GM23338 (cell line): Measurements from ENCODE around the gene SNN. TPM values are rescaled to one million over a fixed set of nuclear protein-coding genes. Genes with fewer than 3 reads are reported as not detected.

Source experiments
- ATAC-seq: fragments of 200-7000 bp; cut with Tn5 transposase; 3 replicates; pipeline ENCODE4 v1.9.1; 2020
- DNase-seq: peaks from one replicate; pipeline ENCODE4 v3.0.0-alpha.2; 2015; ENCODE audit warnings: low spot score
- H2AFZ ChIP-seq: fragments of 200-600 bp; sonication (generic); 2 replicates; pipeline ENCODE4 v1.8.0; 2016; ENCODE audit warnings: antibody characterized with exemption, mild to moderate bottlenecking, moderate library complexity
- H3F3A ChIP-seq: fragments of 200-600 bp; sonication (generic); replicated peaks from 2 replicates; pipeline ENCODE4 v1.8.0; 2017; ENCODE audit warnings: antibody characterized with exemption, mixed run types, low read depth
- H3K27ac ChIP-seq: fragments of 200-600 bp; sonication (generic); 2 replicates; pipeline ENCODE4 v1.6.1; 2016; ENCODE audit warnings: low read depth
- H3K27me3 ChIP-seq: fragments of 200-600 bp; sonication (generic); 2 replicates; pipeline ENCODE4 v1.8.0; 2016; ENCODE audit warnings: mild to moderate bottlenecking, mixed run types, moderate library complexity; ENCODE audit not compliant: insufficient read depth
- H3K36me3 ChIP-seq: fragments of 200-600 bp; sonication (generic); 2 replicates; pipeline ENCODE4 v1.8.0; 2016; ENCODE audit warnings: mild to moderate bottlenecking; ENCODE audit not compliant: insufficient read depth
- H3K4me1 ChIP-seq: fragments of 200-600 bp; sonication (generic); 2 replicates; pipeline ENCODE4 v1.8.0; 2016; ENCODE audit warnings: mild to moderate bottlenecking, moderate library complexity; ENCODE audit not compliant: insufficient read depth
- H3K4me2 ChIP-seq: fragments of 200-600 bp; sonication (generic); 2 replicates; pipeline ENCODE4 v1.7.1; 2017; ENCODE audit warnings: mixed run types
- H3K4me3 ChIP-seq: fragments of 200-600 bp; sonication (generic); 2 replicates; pipeline ENCODE4 v1.6.1; 2016; ENCODE audit warnings: mixed run types
- H3K79me2 ChIP-seq: fragments of 200-600 bp; sonication (generic); replicated peaks from 2 replicates; pipeline ENCODE4 v1.8.0; 2017; ENCODE audit warnings: mild to moderate bottlenecking; ENCODE audit not compliant: insufficient read depth
- H3K9me2 ChIP-seq: fragments of 200-600 bp; sonication (generic); 2 replicates; pipeline ENCODE4 v1.8.0; 2017; ENCODE audit not compliant: insufficient read depth
- H4K20me1 ChIP-seq: fragments of 200-600 bp; sonication (generic); replicated peaks from 2 replicates; pipeline ENCODE4 v1.8.0; 2017; ENCODE audit warnings: mild to moderate bottlenecking; ENCODE audit not compliant: insufficient read depth
- H3K27ac Mint-ChIP-seq: 2 replicates; pipeline ENCODE4 v1.8.0; 2020; ENCODE audit warnings: inconsistent platforms, mild to moderate bottlenecking, moderate library complexity, mixed read lengths
- H3K27me3 Mint-ChIP-seq: 3 replicates; pipeline ENCODE4 v1.8.0; 2022; ENCODE audit warnings: low read depth, mild to moderate bottlenecking, moderate library complexity, mixed read lengths, inconsistent platforms; ENCODE audit not compliant: insufficient read depth, poor library complexity
- H3K36me3 Mint-ChIP-seq: 3 replicates; pipeline ENCODE4 v1.8.0; 2021; ENCODE audit warnings: low read depth, mild to moderate bottlenecking, inconsistent platforms, moderate library complexity, mixed read lengths
- H3K4me1 Mint-ChIP-seq: 3 replicates; pipeline ENCODE4 v1.8.0; 2020; ENCODE audit warnings: mild to moderate bottlenecking, inconsistent platforms, mixed read lengths
- H3K4me3 Mint-ChIP-seq: 3 replicates; pipeline ENCODE4 v1.8.0; 2021; ENCODE audit warnings: moderate library complexity, mild to moderate bottlenecking, inconsistent platforms, mixed read lengths
- H3K9me3 Mint-ChIP-seq: 3 replicates; pipeline ENCODE4 v1.8.0; 2020; ENCODE audit warnings: moderate library complexity, mild to moderate bottlenecking, inconsistent platforms, mixed read lengths
- CREB1 ChIP-seq: fragments of 250-450 bp; sonication (Bioruptor Pico); IDR thresholded peaks from 2 replicates; pipeline ENCODE4 v1.5.0; 2020; ENCODE audit warnings: low read depth, mild to moderate bottlenecking, moderate library complexity
- EZH2phosphoT487 ChIP-seq: fragments of 200-600 bp; sonication (generic); IDR thresholded peaks from one replicate; pipeline ENCODE4 v1.8.1; 2018; ENCODE audit warnings: antibody characterized with exemption; ENCODE audit not compliant: unreplicated experiment
- JUNB ChIP-seq: IDR thresholded peaks from one replicate; pipeline ENCODE4 v1.6.1; 2016; ENCODE audit warnings: antibody characterized with exemption; ENCODE audit not compliant: unreplicated experiment
- NANOG ChIP-seq: IDR thresholded peaks from 2 replicates; pipeline ENCODE4 v1.6.1; 2016; ENCODE audit warnings: antibody characterized with exemption, borderline replicate concordance
- POLR2AphosphoS5 ChIP-seq: IDR thresholded peaks from 2 replicates; pipeline ENCODE4 v1.6.1; 2016; ENCODE audit warnings: antibody characterized with exemption, low read depth
- STAT1 ChIP-seq: IDR thresholded peaks from one replicate; pipeline ENCODE4 v1.6.1; 2016; ENCODE audit warnings: antibody characterized with exemption; ENCODE audit not compliant: unreplicated experiment
- ZNF114 ChIP-seq: fragments of 250-450 bp; sonication (Bioruptor Pico); IDR thresholded peaks from 2 replicates; pipeline ENCODE4 v1.5.0; 2020; ENCODE audit warnings: mild to moderate bottlenecking, moderate library complexity
- polyA plus RNA-seq: library from polyadenylated mRNA; unstranded; fragments of >200 nt; fragmentation: Nextera tagmentation; extraction: Ambion mirVana; gene quantifications from 2 replicates; pipeline ENCODE4 v1.2.1, GENCODE V29; 2016
- total RNA-seq: library from RNA; depleted of rRNA; stranded (reverse); fragments of >200 nt; shearing (Covaris generic); gene quantifications from 2 replicates; pipeline ENCODE4 v1.2.3, GENCODE V29; 2014
- TF ChIP-seq, protein P1 (sequence below): fragments of 250-450 bp; sonication (Bioruptor Pico); IDR thresholded peaks from 2 replicates; pipeline ENCODE4 v1.5.0; 2020; ENCODE audit warnings: mild to moderate bottlenecking, moderate library complexity
- TF ChIP-seq, protein P2 (sequence below), 2 experiments: fragments of 200-600 bp in 1 of 2; sonication (generic) in 1 of 2; conservative IDR thresholded peaks; 2 replicates each; pipeline versions ENCODE4 v1.5.1 to v1.6.1; 2016 to 2017; ENCODE audit warnings: antibody characterized with exemption in 2 of 2, low read depth in 2 of 2, mild to moderate bottlenecking in 2 of 2, moderate library complexity in 1 of 2
- TF ChIP-seq, protein P3 (sequence below): IDR thresholded peaks from one replicate; pipeline ENCODE4 v1.6.1; 2018; ENCODE audit warnings: antibody characterized with exemption; ENCODE audit not compliant: unreplicated experiment

The SNN gene
- total and polyA plus RNA-seq, 2 experiments from 2014 or later, result 19.0 to 63.3 TPM

DNA sequence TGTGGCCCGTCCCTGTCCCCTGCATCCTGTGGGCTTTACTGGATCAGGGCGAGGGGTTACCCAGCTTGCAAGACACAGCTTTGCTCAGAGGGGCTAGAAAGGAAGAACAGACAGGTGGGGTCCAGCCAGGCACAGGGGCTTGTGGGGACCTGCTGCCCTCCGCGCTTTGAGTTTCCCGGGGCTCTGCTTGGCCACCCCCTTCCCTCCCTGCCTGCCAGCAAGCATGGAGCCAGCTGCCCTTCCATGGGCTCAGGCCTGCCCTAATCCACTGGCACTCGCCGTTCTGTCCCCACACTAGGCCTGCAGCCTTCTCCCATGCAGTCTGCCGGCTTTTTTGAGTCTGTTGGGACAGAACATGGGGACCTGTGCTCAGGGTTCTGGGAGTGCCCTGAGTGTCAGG, 3.4 kb downstream of the SNN start:
- Histone ChIP-seq H3K4me3 (no peak overlapping the region), H3K79me2 (peaks cover 57% of the 10 kb centered on the region), H3F3A (peaks cover 3% of the 10 kb centered on the region; the same call in 1 of the 2 replicates), H3K9me2 (no peaks in the 10 kb centered on the region), H3K36me3 (0 out of 2 replicates have a peak, but pooled peaks cover 4% of the 10 kb centered on the region), H3K27ac (peak overlapping the region; percentile 26; the same call in 1 of the 2 replicates), H3K4me2 (no peak overlapping the region), H4K20me1 (peaks cover 49% of the 10 kb centered on the region), H2AFZ (no peak overlapping the region), H3K27me3 (0 out of 2 replicates have a peak, but pooled peaks cover 3% of the 10 kb centered on the region), H3K4me1 (peaks cover 16% of the 10 kb centered on the region)
- Mint-ChIP-seq H3K4me1 (peaks cover 50% of the 10 kb centered on the region), H3K9me3 (no peaks in the 10 kb centered on the region), H3K27ac (peak overlapping the region; percentile 90; the same call in 1 of the 2 replicates), H3K27me3 (peaks cover 17% of the 10 kb centered on the region), H3K36me3 (peaks cover 4% of the 10 kb centered on the region), H3K4me3 (no peak overlapping the region)
- TF ChIP-seq POLR2AphosphoS5 (no peak), NANOG (no peak), JUNB (no peak), EZH2phosphoT487 (no peak), ZNF114 (CRISPR knock-in tag) (no peak), CREB1 (CRISPR knock-in tag) (no peak), STAT1 (no peak)
- TF ChIP-seq, protein P1, sequence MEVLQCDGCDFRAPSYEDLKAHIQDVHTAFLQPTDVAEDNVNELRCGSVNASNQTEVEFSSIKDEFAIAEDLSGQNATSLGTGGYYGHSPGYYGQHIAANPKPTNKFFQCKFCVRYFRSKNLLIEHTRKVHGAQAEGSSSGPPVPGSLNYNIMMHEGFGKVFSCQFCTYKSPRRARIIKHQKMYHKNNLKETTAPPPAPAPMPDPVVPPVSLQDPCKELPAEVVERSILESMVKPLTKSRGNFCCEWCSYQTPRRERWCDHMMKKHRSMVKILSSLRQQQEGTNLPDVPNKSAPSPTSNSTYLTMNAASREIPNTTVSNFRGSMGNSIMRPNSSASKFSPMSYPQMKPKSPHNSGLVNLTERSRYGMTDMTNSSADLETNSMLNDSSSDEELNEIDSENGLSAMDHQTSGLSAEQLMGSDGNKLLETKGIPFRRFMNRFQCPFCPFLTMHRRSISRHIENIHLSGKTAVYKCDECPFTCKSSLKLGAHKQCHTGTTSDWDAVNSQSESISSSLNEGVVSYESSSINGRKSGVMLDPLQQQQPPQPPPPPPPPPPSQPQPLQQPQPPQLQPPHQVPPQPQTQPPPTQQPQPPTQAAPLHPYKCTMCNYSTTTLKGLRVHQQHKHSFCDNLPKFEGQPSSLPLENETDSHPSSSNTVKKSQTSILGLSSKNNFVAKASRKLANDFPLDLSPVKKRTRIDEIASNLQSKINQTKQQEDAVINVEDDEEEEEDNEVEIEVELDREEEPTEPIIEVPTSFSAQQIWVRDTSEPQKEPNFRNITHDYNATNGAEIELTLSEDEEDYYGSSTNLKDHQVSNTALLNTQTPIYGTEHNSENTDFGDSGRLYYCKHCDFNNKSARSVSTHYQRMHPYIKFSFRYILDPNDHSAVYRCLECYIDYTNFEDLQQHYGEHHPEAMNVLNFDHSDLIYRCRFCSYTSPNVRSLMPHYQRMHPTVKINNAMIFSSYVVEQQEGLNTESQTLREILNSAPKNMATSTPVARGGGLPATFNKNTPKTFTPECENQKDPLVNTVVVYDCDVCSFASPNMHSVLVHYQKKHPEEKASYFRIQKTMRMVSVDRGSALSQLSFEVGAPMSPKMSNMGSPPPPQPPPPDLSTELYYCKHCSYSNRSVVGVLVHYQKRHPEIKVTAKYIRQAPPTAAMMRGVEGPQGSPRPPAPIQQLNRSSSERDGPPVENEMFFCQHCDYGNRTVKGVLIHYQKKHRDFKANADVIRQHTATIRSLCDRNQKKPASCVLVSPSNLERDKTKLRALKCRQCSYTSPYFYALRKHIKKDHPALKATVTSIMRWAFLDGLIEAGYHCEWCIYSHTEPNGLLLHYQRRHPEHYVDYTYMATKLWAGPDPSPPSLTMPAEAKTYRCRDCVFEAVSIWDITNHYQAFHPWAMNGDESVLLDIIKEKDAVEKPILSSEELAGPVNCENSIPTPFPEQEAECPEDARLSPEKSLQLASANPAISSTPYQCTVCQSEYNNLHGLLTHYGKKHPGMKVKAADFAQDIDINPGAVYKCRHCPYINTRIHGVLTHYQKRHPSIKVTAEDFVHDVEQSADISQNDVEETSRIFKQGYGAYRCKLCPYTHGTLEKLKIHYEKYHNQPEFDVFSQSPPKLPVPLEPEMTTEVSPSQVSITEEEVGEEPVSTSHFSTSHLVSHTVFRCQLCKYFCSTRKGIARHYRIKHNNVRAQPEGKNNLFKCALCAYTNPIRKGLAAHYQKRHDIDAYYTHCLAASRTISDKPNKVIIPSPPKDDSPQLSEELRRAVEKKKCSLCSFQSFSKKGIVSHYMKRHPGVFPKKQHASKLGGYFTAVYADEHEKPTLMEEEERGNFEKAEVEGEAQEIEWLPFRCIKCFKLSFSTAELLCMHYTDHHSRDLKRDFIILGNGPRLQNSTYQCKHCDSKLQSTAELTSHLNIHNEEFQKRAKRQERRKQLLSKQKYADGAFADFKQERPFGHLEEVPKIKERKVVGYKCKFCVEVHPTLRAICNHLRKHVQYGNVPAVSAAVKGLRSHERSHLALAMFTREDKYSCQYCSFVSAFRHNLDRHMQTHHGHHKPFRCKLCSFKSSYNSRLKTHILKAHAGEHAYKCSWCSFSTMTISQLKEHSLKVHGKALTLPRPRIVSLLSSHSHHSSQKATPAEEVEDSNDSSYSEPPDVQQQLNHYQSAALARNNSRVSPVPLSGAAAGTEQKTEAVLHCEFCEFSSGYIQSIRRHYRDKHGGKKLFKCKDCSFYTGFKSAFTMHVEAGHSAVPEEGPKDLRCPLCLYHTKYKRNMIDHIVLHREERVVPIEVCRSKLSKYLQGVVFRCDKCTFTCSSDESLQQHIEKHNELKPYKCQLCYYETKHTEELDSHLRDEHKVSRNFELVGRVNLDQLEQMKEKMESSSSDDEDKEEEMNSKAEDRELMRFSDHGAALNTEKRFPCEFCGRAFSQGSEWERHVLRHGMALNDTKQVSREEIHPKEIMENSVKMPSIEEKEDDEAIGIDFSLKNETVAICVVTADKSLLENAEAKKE (CRISPR knock-in tag), result no peak
- TF ChIP-seq, protein P2, sequence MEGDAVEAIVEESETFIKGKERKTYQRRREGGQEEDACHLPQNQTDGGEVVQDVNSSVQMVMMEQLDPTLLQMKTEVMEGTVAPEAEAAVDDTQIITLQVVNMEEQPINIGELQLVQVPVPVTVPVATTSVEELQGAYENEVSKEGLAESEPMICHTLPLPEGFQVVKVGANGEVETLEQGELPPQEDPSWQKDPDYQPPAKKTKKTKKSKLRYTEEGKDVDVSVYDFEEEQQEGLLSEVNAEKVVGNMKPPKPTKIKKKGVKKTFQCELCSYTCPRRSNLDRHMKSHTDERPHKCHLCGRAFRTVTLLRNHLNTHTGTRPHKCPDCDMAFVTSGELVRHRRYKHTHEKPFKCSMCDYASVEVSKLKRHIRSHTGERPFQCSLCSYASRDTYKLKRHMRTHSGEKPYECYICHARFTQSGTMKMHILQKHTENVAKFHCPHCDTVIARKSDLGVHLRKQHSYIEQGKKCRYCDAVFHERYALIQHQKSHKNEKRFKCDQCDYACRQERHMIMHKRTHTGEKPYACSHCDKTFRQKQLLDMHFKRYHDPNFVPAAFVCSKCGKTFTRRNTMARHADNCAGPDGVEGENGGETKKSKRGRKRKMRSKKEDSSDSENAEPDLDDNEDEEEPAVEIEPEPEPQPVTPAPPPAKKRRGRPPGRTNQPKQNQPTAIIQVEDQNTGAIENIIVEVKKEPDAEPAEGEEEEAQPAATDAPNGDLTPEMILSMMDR (conservative IDR thresholded peaks at IDR 0.05; ENCODE audit: low read depth in 2 of 2), result no peak
- TF ChIP-seq, protein P3, sequence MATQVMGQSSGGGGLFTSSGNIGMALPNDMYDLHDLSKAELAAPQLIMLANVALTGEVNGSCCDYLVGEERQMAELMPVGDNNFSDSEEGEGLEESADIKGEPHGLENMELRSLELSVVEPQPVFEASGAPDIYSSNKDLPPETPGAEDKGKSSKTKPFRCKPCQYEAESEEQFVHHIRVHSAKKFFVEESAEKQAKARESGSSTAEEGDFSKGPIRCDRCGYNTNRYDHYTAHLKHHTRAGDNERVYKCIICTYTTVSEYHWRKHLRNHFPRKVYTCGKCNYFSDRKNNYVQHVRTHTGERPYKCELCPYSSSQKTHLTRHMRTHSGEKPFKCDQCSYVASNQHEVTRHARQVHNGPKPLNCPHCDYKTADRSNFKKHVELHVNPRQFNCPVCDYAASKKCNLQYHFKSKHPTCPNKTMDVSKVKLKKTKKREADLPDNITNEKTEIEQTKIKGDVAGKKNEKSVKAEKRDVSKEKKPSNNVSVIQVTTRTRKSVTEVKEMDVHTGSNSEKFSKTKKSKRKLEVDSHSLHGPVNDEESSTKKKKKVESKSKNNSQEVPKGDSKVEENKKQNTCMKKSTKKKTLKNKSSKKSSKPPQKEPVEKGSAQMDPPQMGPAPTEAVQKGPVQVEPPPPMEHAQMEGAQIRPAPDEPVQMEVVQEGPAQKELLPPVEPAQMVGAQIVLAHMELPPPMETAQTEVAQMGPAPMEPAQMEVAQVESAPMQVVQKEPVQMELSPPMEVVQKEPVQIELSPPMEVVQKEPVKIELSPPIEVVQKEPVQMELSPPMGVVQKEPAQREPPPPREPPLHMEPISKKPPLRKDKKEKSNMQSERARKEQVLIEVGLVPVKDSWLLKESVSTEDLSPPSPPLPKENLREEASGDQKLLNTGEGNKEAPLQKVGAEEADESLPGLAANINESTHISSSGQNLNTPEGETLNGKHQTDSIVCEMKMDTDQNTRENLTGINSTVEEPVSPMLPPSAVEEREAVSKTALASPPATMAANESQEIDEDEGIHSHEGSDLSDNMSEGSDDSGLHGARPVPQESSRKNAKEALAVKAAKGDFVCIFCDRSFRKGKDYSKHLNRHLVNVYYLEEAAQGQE, result no peak
- DNase-seq, result no peak
- no peak for ATAC-seq
